Measurements from ENCODE around the gene CYP3A7. TPM values are rescaled to one million over a fixed set of nuclear protein-coding genes. Genes with fewer than 3 reads are reported as not detected.

The CYP3A7 gene
- total and polyA plus RNA-seq, 2 of the 4 experiments (the other 2 are of a cell fraction): not detected

DNA sequence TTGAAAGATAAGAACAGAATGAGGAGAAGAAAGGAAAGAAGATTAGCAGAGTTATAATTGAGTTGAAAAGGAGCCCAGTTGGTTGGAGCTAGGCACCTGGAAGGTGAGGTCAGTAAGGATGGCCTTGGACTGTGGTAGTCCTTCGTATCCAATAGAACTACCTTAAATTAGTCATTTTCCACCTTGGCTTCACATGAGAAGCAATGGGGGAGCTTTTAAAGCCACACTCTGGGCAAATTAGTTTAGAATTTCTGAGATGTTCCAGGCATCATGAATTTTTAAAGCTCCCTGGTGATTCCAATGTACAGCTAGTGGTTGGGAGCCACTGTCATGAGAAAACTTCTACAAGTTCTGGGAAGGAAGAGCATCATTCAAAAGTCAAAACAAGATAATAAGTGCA, 27.9 kb downstream of the CYP3A7 start:
- intact Hi-C loops (cut with micrococcal nuclease): no loop called here
- H4K20me1 ChIP-seq (ENCODE audit: insufficient read depth, low read length): no peaks in the 10 kb centered on the region
- no peaks in the 10 kb centered on the region for H3K4me1 ChIP-seq (ENCODE audit: control insufficient read depth, insufficient read depth, low read length)
- no peaks in the 10 kb centered on the region for H3K9me1 ChIP-seq (ENCODE audit: insufficient read depth, low read length)
- no peaks in the 10 kb centered on the region for H3K36me3 ChIP-seq (ENCODE audit: control insufficient read depth, insufficient read depth, low read length)
- CTCF ChIA-PET: no interaction called here
- H2BK20ac ChIP-seq (ENCODE audit: low read depth, low read length): no peak overlapping the region
- H4K8ac ChIP-seq (ENCODE audit: low read depth in 2 of 2, low read length in 2 of 2): no peak overlapping the region
- H2BK120ac ChIP-seq (ENCODE audit: low read depth, low read length): no peak overlapping the region
- H3K27me3 ChIP-seq (ENCODE audit: control insufficient read depth, insufficient read depth, low read length): no peaks in the 10 kb centered on the region
- H3K9ac ChIP-seq (ENCODE audit: low read depth, low read length): no peak overlapping the region
- no peak overlapping the region for H2BK15ac ChIP-seq (ENCODE audit: low read depth, low read length)
- POLR2A ChIA-PET (ENCODE audit: unreplicated experiment): no interaction called here
- no peak overlapping the region for H3K14ac ChIP-seq (replicated peaks; ENCODE audit: low read depth, low read length)
- DNase-seq (peak; percentile 21), ATAC-seq (ENCODE audit: low read depth) (no peak)
- no peak overlapping the region for H3K4me2 ChIP-seq (ENCODE audit: low read depth, low read length)
- no TSS peak for BruUV-seq (replicated peaks)
- no peak overlapping the region for H3K23ac ChIP-seq (ENCODE audit: low read depth, low read length)
- dilution Hi-C loops (cut with HindIII; ENCODE audit: low sequenced_read_pairs, unreplicated experiment): no loop called here
- no peak for TF ChIP-seq BHLHE40 (IDR thresholded peaks at IDR 0.05; ENCODE audit: low read depth, low read length)
- TF ChIP-seq, protein P1, sequence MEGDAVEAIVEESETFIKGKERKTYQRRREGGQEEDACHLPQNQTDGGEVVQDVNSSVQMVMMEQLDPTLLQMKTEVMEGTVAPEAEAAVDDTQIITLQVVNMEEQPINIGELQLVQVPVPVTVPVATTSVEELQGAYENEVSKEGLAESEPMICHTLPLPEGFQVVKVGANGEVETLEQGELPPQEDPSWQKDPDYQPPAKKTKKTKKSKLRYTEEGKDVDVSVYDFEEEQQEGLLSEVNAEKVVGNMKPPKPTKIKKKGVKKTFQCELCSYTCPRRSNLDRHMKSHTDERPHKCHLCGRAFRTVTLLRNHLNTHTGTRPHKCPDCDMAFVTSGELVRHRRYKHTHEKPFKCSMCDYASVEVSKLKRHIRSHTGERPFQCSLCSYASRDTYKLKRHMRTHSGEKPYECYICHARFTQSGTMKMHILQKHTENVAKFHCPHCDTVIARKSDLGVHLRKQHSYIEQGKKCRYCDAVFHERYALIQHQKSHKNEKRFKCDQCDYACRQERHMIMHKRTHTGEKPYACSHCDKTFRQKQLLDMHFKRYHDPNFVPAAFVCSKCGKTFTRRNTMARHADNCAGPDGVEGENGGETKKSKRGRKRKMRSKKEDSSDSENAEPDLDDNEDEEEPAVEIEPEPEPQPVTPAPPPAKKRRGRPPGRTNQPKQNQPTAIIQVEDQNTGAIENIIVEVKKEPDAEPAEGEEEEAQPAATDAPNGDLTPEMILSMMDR (conservative IDR thresholded peaks at IDR 0.05; ENCODE audit: low read depth, low read length): no peak
- no peak for TF ChIP-seq NFE2L2 (IDR thresholded peaks at IDR 0.05; ENCODE audit: low read depth, low read length)
- TF ChIP-seq, protein P2, sequence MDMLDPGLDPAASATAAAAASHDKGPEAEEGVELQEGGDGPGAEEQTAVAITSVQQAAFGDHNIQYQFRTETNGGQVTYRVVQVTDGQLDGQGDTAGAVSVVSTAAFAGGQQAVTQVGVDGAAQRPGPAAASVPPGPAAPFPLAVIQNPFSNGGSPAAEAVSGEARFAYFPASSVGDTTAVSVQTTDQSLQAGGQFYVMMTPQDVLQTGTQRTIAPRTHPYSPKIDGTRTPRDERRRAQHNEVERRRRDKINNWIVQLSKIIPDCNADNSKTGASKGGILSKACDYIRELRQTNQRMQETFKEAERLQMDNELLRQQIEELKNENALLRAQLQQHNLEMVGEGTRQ (IDR thresholded peaks at IDR 0.05; ENCODE audit: low read depth, low read length): no peak
- no peak for TF ChIP-seq FOS (IDR thresholded peaks at IDR 0.05; ENCODE audit: low read depth, low read length)
- no peak for TF ChIP-seq RCOR1 (IDR thresholded peaks at IDR 0.05; ENCODE audit: insufficient replicate concordance, low read length)
- TF ChIP-seq SMC3 (IDR thresholded peaks at IDR 0.05; ENCODE audit: low read depth, low read length): no peak
- no peak for TF ChIP-seq CEBPB (IDR thresholded peaks at IDR 0.05; ENCODE audit: low read depth, low read length)
- no peak for TF ChIP-seq MXI1 (IDR thresholded peaks at IDR 0.05; ENCODE audit: borderline replicate concordance, low read depth, low read length)
- TF ChIP-seq MAFK (IDR thresholded peaks at IDR 0.05; ENCODE audit: low read depth, low read length): no peak
- no peak for TF ChIP-seq MAZ (IDR thresholded peaks at IDR 0.05; ENCODE audit: borderline replicate concordance, low read depth, low read length)
- TF ChIP-seq CHD1 (IDR thresholded peaks at IDR 0.05; ENCODE audit: low read depth, low read length): no peak
- no peak for TF ChIP-seq RFX5 (IDR thresholded peaks at IDR 0.05; ENCODE audit: low read depth, low read length)
- TF ChIP-seq RAD21 (IDR thresholded peaks at IDR 0.05; ENCODE audit: low read length): no peak
- TF ChIP-seq POLR2A (IDR thresholded peaks at IDR 0.05; ENCODE audit: low read depth, low read length): no peak
- TF ChIP-seq, protein P3, sequence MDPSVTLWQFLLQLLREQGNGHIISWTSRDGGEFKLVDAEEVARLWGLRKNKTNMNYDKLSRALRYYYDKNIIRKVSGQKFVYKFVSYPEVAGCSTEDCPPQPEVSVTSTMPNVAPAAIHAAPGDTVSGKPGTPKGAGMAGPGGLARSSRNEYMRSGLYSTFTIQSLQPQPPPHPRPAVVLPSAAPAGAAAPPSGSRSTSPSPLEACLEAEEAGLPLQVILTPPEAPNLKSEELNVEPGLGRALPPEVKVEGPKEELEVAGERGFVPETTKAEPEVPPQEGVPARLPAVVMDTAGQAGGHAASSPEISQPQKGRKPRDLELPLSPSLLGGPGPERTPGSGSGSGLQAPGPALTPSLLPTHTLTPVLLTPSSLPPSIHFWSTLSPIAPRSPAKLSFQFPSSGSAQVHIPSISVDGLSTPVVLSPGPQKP (IDR thresholded peaks at IDR 0.05; ENCODE audit: borderline replicate concordance, low read depth, low read length): no peak
- no peak overlapping the region for H4K5ac ChIP-seq (ENCODE audit: low read depth, low read length)
- no CpG with 5 or more reads among the region's 1 CpG for WGBS, 2 experiments (ENCODE audit: extremely low coverage in 2 of 2, insufficient read length in 1 of 2)
- H2AFZ ChIP-seq (replicated peaks; ENCODE audit: low read length, poor library complexity): no peak overlapping the region
- H2AK5ac ChIP-seq (ENCODE audit: low read depth, low read length): no peak overlapping the region
- no peak overlapping the region for H3K18ac ChIP-seq (ENCODE audit: low read depth, low read length)
- H3K9me3 ChIP-seq (ENCODE audit: control insufficient read depth, insufficient read depth, low read length): peaks cover 5% of the 10 kb centered on the region; the same call in 1 of the 2 replicates
- in situ Hi-C loops (cut with MboI; ENCODE audit: low sequenced_read_pairs): no loop called here
- no peak overlapping the region for H3K56ac ChIP-seq (ENCODE audit: extremely low read depth, insufficient read depth, low read length)
- H3K27ac ChIP-seq (ENCODE audit: insufficient read depth, low read length): no peak overlapping the region
- H3K4ac ChIP-seq (ENCODE audit: low read depth, low read length): no peak overlapping the region
- no peak overlapping the region for H3K4me3 ChIP-seq (ENCODE audit: insufficient read depth, low read depth, low read length)
- H2AK9ac ChIP-seq (replicated peaks; ENCODE audit: low read depth, low read length, poor library complexity): no peak overlapping the region
- no peaks in the 10 kb centered on the region for H3K79me1 ChIP-seq (ENCODE audit: low read depth in 1 of 2, low read length in 2 of 2)
- H2BK5ac ChIP-seq (ENCODE audit: low read depth, low read length, poor library complexity, severe bottlenecking): no peak overlapping the region
- H4K91ac ChIP-seq (ENCODE audit: insufficient read depth, low read depth, low read length): no peak overlapping the region

All from IMR-90 (cell line).